ENCODE results near the gene MRS2.
"Not testable (repeated sequence)": the region's sequence is repeated elsewhere in the genome, so short reads cannot be mapped to it uniquely, and the experiment has no call there.

MRS2 gene

DNA sequence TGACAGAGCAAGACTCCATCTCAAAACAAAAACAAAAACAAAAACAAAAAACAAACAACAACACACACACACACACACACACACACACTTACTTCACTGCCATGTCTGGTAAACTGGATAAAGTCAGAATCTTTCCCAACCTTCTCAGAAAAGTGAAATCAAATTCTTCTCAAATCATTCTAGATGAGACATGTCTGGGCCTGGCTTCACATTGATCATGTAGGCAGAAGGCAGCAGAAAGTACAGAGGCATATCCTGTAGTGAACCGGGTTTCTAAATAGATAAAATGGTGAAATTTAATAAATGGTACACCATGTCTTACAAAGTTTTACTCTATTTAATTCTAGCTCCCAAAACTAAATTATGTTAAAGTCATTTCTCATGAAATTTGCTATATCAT, 14.9 kb upstream of the MRS2 start:
- DNase-seq (ENCODE audit: low read depth), result no peak

DNA sequence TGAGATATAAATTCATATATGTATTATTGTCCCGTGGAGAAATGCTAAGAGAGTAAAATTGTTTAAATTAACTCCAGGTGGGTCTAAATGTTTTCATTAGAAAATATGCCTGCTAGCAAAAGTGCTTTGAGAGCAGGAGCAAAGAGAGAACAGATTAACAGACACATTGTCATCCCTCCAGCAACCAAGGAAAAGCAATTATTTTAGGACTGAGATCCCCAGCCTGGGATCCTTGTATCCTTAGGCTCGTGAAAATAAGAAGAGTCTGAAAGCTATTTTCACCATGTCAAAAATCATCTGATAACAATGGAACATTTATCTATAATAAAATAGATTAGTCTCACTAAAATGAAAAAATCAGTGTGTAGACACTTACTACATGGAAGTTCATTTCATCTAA, 11.5 kb upstream of the MRS2 start:
- DNase-seq (ENCODE audit: low read depth), result no peak

DNA sequence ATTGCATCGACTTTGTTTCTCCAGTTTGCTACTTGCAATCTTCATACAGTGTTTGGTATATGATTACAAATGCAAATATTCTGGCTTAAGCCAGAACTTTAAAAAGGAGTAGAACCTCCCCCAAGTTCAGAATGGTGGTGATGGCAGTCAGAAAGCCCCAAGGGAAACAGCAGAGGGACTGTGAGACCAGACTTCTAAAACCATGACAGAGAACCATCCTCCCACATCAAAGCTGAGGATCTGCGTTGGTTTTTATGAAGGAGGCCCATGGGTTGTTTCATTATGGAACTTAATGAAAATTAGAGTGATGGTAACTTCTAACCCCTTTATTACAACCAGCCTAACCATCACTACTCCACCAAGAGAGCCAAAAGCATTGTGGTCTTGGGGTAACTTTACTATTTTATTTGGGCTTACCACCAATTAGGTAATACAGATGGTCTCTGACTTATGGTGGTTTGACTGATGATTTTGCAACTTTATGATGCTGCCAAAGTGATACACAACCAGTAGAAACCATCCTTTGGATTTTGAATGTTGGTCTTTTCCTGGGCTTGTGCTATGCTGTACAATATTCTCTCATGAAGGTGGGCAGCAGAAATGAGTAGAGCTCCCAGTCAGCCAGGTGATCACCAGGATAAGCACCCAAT, 10.9 kb upstream of the MRS2 start:
- no peak for DNase-seq (ENCODE audit: low read depth)

DNA sequence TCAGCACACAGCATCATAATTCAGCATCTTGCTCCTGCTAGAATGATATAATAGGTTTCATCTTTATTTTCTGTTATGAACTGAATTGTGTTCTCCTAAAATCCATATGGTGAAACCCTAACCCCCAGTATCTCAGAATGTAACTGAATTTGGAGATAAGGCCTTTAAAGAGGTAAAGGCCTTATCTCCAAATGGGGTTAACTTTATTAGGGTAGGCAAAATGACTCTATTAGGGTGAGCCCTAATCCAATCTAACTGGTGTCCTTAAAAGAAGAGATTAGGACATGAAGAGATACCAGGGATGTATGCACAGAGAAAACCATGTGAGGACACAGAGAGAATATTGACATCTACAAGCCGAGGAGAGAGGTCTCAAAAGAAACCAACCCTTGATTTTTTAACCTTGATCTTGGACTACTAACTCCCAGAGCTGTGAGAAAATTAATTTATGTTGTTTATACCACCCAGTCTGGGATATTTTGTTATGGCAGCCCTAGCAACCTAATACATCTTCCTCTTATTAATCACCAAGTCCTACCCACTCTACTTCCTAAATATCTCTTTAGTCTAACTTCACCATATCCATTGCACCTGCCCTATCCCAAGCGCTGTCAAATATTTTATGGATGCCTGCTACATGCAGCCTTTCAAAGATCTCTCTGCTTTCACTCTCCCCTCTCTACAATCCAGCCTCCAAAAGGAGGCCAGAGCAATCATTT, 8.5 kb upstream of the MRS2 start:
- DNase-seq (ENCODE audit: low read depth), result no peak

DNA sequence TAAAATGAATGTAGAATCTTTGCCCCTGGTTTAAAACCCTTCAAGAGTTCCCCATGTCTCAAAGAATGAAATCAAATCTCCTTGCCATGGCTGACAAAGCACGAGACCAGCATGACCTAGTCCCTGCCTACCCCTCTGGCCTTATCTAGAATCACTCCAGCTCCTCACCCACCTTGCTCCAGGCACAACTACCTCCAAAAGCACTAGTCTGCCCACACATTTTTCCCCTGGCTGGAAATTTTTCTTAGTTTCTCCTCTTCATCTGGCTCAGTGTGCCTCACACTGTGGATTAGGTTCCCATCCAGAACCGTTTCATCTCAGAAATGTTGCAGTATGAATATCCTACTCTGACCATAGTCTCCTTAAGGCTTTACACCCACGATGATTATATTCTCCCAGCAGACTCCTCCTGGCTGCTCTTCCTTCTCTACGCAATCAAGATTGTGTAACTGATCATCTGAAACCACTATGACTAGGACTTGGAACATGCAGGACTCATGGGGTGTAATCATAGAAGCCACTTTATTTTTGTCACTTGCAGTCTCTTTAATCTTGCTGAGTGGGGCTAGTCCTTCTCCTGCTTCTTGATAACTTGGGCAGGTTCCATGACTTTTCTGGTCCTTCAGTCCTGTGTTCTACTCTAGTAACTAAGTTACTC, 7.8 kb upstream of the MRS2 start:
- DNase-seq (ENCODE audit: low read depth), result no peak

DNA sequence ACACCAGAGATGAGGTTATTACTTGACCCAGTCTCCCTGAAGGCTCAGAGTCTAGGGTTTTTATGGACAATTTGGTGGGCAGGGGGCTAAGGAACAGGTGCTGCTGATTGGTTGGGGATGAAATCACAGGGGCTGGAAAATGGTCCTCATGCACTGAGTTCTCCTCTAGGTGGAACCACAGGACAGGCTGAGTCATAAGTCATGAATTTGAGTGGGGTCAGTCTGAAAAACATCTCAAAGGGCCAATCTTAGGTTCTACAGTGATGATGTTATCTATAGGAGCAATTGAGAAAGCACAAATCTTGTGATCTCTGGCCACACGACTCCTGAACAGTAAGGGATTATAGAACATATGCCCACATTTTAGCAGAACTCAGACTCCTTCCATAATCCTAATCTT, 5.9 kb upstream of the MRS2 start:
- no peak for DNase-seq (ENCODE audit: low read depth)

DNA sequence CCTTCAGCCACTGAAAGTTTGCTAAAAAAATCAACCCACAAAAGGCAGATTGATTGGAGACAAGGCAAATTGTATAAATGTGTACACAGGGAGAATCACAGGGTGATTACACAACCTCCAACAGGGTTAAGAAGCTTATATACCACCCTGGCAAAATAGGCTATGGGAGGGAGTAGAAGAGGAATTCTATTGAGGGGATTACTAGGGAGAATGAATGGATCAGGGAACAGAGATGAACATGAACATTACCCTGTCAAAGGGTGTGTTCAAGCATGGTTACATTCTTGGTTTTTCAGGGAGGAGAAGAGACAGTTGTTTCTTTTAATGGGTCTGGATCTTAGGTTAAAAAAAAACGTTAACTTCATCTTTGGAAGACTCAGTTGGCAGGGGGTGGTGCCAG, 5.1 kb upstream of the MRS2 start:
- no peak for DNase-seq (ENCODE audit: low read depth)

DNA sequence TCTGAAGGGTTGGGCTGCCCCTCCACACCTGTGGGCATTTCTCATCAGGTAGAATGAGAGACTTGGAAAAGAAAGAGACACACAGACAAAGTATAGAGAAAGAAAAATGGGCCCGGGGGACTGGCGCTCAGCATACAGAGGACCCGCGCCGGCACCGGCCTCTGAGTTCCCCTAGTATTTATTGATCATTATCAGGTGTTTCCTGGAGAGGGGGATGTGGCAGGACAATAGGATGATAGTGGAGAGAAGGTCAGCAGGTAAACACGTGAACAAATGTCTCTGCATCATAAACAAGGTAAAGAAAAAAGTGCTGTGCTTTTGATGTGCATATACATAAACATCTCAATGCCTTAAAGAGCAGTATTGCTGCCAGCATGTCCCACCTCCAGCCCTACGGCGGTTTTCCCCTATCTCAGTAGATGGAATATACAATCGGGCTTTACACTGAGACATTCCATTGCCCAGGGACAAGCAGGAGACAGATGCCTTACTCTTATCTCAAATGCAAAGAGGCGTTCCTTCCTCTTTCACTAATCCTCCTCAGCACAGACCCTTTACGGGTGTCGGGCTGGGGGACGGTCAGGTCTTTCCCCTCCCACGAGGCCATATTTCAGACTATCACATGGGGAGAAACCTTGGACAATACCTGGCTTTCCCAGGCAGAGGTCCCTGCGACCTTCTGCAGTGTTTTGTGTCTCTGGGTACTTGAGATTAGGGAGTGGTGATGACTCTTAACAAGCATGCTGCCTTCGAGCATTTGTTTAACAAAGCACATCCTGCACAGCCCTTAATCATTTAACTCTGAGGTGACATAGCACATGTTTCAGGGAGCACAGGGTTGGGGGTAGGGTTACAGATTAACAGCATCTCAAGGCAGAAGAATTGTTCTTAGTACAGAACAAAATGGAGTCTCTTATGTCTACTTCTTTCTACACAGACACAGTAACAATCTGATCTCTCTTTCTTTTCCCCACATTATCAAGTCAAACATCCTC, 2.4 kb upstream of the MRS2 start:
- DNase-seq (ENCODE audit: low read depth), result not testable (repeated sequence)

DNA sequence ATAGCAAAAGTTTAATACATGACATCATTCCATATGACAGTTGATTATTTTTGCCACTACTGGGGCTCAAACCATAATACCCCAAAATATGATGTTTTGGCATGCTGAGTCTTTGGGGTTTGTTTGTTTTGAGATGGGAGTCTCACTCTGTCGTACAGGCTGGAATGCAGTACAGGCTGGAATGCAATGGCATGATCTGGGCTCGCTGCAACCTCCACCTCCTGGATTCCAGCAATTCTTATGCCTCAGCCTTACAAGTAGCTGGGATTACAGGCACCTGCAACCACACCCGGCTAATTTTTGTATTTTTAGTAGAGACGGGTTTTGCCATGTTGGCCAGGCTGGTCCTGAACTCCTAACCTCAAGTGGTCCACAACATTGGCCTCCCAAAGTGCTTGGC, 1.3 kb upstream of the MRS2 start:
- DNase-seq (ENCODE audit: low read depth), result no peak

DNA sequence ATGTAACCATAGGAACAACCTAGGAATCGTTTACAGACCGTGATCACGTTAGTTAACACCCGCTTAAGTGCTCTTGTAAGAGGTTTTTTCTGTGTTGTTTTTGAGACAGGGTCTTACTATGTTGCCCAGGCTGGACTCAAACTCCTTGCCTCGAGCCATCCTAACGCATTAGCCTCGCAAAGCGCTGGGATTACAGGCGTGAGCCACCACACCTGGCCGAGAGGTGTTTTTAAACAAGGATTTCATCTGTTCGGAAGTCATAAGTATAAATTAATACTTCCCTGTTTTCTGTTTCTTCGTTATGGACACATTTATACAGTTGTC, 727 bp downstream of the MRS2 start:
- DNase-seq (ENCODE audit: low read depth), result no peak

DNA sequence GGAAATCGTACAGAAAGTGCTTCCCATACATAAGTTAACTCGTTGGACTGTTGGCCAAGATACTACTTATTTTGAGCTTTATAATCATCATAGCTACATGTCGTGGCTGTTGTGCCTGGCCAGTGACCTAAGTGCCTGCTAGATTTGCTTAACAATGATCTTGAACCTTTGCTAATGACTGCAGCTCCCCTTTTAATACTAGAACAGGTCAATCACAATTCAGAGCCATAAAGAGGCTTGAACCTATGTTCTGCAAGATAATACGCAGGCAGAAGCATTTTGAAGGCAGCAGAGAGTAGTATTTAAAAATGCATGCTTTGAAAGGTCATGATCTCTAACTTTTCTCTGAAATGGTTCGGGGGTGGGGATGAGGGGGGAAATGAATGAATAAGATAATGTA, 2.5 kb downstream of the MRS2 start:
- DNase-seq (ENCODE audit: low read depth), result no peak

DNA sequence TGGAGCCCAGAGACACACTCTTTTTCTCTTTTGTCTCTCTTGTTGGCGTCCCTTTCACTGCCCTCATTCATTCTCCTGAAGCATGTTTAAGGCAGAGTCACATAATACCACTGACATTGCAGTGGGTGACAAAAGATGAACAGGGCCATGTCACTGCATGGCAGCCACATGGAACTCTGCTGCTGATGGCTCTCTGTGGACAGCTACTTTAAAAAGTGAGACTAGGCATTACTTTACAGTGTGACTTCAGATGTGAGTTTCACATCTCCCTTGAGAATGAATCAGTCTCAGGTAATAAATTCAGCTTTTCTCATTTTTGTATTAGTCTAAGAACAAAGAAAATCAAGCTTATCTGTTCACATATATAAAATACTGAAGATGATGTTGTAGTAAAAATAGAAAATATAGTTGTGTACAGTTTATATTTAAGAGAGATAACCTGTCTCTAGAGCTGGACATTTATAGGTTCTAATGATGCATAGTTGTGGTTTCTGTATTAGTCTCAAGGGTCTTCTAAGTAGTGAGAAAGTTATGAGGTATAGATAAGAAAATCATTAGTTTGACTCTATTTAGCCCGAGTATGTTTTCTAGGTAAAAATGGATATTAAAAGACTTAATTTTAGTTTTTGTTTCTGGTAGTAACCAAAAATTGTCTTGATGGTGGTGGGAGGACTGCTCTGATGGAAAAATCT, 6.1 kb downstream of the MRS2 start:
- DNase-seq (ENCODE audit: low read depth), result no peak

DNA sequence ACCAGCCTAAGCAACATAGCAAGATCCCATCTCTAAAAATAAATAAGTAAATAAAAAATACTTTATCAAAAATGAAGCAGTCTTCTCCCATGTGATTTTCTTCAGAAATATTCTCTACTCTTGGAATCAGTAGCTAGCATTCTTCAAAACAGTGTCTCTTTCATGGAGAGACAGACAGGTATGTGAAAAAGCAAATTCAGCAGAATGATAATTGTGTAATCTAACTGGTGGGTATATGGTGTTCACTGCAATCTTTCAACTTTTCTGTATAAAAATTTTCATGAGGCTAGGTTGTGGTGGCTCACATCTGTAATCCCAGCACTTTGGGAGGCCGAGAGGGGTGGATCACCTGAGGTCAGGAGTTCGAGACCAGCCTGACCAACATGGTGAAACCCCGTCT, 7.9 kb downstream of the MRS2 start:
- DNase-seq (ENCODE audit: low read depth), result no peak

DNA sequence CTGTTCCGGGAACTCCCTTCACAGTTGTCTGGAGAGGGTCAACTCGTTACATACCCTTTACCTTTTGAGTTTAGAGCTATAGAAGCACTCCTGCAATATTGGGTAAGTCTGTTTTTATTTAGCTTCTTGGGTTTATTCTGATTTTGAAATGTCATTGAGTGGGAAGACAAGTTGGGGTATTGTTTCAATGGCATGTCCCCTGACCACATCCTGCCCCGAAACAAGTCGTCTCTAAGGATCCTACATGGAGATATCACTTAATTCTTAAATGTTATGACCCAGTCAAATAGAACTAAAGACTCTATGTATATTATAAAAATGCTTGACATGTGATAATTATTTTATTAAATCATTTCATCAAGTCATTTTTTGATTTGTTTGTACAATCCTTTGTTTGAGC, 9.6 kb downstream of the MRS2 start:
- no peak for DNase-seq (ENCODE audit: low read depth)

DNA sequence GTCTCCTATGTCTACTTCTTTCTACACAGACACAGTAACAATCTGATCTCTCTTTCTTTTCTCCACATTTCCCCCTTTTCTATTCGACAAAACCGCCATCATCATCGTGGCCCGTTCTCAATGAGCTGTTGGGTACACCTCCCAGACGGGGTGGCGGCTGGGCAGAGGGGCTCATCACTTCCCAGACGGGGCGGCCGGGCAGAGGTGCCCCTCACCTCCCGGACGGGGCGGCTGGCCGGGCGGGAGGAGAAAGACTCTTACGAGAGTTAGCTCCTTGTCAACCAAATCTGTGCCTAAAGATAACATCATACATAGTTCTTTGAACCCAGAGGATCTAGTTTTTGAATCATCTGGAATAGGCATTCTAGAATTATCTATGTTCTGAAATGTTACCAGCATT, 11.8 kb downstream of the MRS2 start:
- not testable (repeated sequence) for DNase-seq (ENCODE audit: low read depth)

DNA sequence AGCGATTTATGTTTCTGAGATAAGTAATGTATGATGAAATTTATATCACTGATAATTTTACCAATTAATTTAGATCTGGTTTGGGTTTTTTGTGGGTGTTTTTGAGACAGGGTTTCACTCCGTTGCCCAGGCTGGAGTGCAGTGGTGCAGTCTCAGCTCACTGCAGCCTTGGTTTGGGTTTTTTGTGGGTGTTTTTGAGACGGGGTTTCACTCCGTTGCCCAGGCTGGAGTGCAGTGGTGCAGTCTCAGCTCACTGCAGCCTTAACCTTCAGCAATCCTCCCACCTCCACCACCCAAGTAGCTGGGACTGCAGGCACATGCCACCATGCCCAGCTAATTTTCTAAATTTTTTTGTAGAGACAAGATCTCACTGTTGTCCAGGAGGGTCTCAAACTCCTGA, 13.0 kb downstream of the MRS2 start:
- no peak for DNase-seq (ENCODE audit: low read depth)

DNA sequence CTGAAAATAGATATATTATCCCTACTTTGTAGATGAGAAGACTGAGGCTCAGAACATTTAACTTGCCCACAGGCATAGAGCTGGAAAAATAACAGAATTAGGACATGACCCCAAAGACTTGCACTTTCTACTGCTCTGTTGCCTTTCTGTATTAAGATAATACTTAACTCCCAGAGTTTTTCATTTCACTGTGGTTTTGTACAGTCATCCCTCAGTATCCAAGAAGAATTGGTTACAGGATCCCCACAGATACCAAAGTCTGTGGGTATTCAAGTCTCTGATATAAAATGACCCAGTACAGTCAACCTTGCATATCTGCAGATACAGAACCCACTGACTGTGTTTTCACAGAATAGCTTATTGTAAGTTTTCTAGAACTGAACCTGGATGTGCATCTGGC, 16.8 kb downstream of the MRS2 start:
- no peak for DNase-seq (ENCODE audit: low read depth)

DNA sequence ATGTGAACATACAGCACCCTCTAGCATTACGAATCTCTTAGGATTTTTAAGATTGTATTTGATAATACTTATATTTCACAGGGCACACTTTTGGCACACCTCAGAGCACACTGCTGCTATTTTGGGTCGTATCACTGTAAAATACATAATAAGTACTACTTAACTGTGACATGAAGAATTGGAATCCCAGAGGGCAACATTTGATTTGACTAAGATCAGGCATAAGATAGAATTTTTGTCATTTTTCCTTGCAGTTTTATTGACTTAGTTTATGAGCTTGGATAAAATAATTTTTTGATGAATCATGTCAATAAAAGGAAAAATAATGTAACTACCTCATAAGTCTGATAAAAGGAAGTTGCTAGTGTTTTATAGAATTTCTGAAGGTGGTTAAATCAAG, 22.4 kb downstream of the MRS2 start:
- no peak for DNase-seq (ENCODE audit: low read depth)

DNA sequence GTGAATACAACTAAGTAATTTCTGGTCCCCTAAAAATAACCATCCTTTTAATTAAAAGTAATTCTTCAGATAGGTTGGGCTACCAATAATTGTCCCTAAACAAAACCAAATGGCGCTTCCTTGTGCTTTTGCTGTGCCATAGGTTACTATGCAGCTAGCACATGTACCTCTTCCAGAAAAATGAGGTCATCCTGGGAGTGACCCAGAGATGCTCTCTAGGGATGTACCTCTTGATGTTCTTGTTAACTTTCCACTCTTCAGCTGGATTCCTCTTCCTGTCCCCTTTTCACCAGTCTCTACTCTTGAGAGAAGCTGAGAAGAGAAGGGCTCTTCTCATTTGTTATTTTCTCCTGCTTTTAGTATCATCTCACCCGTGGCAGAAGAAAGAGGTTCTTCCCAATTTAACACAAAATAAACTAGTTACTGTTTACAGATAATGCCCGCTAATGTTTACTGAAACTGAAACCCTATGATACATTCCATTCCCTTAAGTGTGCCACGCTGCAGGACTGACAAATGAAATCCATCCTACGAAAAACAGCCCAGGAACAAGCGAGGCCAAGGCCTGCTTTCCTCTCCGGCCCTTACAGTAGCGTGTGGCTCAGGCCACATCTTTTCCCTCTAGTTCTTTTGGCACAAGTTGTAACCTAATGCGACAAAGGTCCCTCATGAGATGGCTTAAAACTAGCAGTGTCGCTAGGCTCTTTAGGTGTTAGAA, 24.2 kb downstream of the MRS2 start:
- no peak for DNase-seq (ENCODE audit: low read depth)

DNA sequence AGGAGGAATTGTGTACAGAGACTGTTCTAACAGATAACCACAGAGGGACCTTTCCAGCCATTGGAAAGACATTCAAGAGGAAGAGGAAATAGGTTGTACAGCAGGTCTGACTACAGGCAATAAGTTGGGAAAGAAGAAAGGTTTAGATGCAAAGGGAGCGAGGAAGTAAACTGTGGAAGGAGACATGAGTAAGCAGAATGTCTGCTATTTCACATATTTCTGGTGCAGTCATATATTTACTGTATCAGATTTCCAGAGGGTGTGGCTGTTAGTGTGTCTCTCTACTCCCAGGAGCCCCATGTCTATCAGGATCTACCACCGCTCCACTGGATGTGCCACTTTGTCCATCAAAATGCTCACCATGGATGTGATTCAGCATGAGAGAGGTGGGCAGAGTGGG, 25.9 kb downstream of the MRS2 start:
- DNase-seq (ENCODE audit: low read depth), result no peak

DNA sequence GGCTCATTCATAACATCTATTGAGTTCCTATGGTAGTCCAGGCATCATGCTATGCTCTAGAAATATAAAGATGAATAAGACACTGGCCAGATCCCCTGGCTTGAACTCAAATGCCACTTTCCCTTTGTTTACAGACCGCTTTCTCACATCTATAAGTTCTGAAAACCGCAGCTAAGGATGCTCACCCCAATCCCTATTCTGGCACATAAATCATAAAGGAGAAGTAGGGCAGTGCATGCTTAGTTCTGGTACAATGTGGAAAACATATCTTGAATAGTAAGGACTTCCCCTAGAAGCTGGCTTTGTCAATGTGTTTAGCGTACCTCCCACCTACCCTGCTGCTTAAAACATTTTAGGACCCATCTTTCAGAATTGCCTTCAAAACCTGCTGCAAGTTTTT, 26.4 kb downstream of the MRS2 start:
- no peak for DNase-seq (ENCODE audit: low read depth)
